A549 (cell line): ENCODE data around the gene NFILZ. TPM values are rescaled to one million over a fixed set of nuclear protein-coding genes. Genes with fewer than 3 reads are reported as not detected.
A peak's percentile ranks its signal among the peaks of the same experiment; 100 is the strongest.

Experiments
- ATAC-seq, 2 experiments: fragments of 200-7000 bp in 1 of 2; fragments of >200 bp in 1 of 2; cut with Nextera tagmentation in 1 of 2; cut with Tn5 transposase in 1 of 2; 3 replicates each; pipeline versions ENCODE4 v1.8.0 to v1.9.1; 2018 to 2020; ENCODE audit warnings: mild to moderate bottlenecking in 1 of 2, moderate library complexity in 1 of 2
- CTCF ChIA-PET: fragments of 300-600 bp; sonication (Branson Sonifier 250); formaldehyde crosslinking; extraction: SDS; loops from one replicate; lab custom pipeline; 2021; ENCODE audit warnings: antibody characterized with exemption, inconsistent platforms; lab: Yijun Ruan, JAX
- POLR2A ChIA-PET: fragments of 350-600 bp; formaldehyde crosslinking; extraction: SDS; loops from one replicate; lab custom pipeline; 2021; ENCODE audit warnings: antibody characterized with exemption, inconsistent platforms; lab: Yijun Ruan, JAX
- DNase-seq, 2 experiments: peaks; one replicate each; pipeline versions ENCODE4 v3.0.0 to v3.0.0-alpha.2; 2011 to 2016; ENCODE audit warnings: low read depth in 1 of 2, low spot score in 1 of 2
- FAIRE-seq: peaks from 2 replicates; lab custom pipeline; 2011; peaks lifted over from hg19 to GRCh38; lab: Jason Lieb, UNC
- H3K27ac ChIP-seq, 2 experiments: fragments of >200 bp; sonication (Bioruptor Twin); formaldehyde crosslinking; 3 replicates each; pipeline ENCODE4 v1.5.1; 2016 to 2017
- H3K4me1 ChIP-seq: fragments of >200 bp; sonication (Bioruptor Twin); formaldehyde crosslinking; 3 replicates; pipeline ENCODE4 v1.6.1; 2016
- H3K4me2 ChIP-seq: fragments of >200 bp; sonication (Bioruptor Twin); formaldehyde crosslinking; 3 replicates; pipeline ENCODE4 v1.6.1; 2016
- H3K4me3 ChIP-seq: fragments of >200 bp; sonication (Bioruptor Twin); formaldehyde crosslinking; 3 replicates; pipeline ENCODE4 v1.5.1; 2016
- H3K9me3 ChIP-seq: fragments of >200 bp; sonication (Bioruptor Twin); formaldehyde crosslinking; 3 replicates; pipeline ENCODE4 v1.6.1; 2016
- ATOH8 ChIP-seq: fragments of 250-450 bp; sonication (Bioruptor Pico); IDR thresholded peaks from 2 replicates; pipeline ENCODE4 v1.5.0; 2020; ENCODE audit warnings: low read depth, mild to moderate bottlenecking, moderate library complexity
- CHD4 ChIP-seq: fragments of 200-600 bp; sonication (generic); IDR thresholded peaks from 2 replicates; pipeline ENCODE4 v1.6.1; 2016; ENCODE audit warnings: antibody characterized with exemption, mild to moderate bottlenecking, borderline replicate concordance
- CTCF ChIP-seq: fragments of >200 bp; sonication (Bioruptor Twin); formaldehyde crosslinking; IDR thresholded peaks from 3 replicates; pipeline ENCODE4 v1.5.1; 2016
- EHMT2 ChIP-seq: fragments of 200-600 bp; sonication (generic); IDR thresholded peaks from 2 replicates; pipeline ENCODE4 v1.6.1; 2016; ENCODE audit warnings: antibody characterized with exemption, low read depth, mild to moderate bottlenecking, moderate library complexity
- ELK1 ChIP-seq: fragments of 150-350 bp; IDR thresholded peaks from 2 replicates; pipeline ENCODE4 v1.6.1; 2014; ENCODE audit warnings: low read depth, mild to moderate bottlenecking, low read length
- FOSB ChIP-seq: fragments of 250-450 bp; sonication (Bioruptor Pico); IDR thresholded peaks from 2 replicates; pipeline ENCODE4 v1.5.0; 2020; ENCODE audit warnings: mild to moderate bottlenecking, moderate library complexity
- FOXS1 ChIP-seq: fragments of 250-450 bp; sonication (Bioruptor Pico); IDR thresholded peaks from 2 replicates; pipeline ENCODE4 v1.5.0; 2020; ENCODE audit warnings: mild to moderate bottlenecking, moderate library complexity
- HOXB5 ChIP-seq: fragments of 250-450 bp; sonication (Bioruptor Pico); IDR thresholded peaks from 2 replicates; pipeline ENCODE4 v1.5.0; 2020; ENCODE audit warnings: mild to moderate bottlenecking, moderate library complexity
- JUNB ChIP-seq: fragments of >200 bp; sonication (Bioruptor Twin); formaldehyde crosslinking; IDR thresholded peaks from 2 replicates; pipeline ENCODE4 v1.6.1; 2016
- KDM1A ChIP-seq: fragments of 200-600 bp; sonication (generic); IDR thresholded peaks from 2 replicates; pipeline ENCODE4 v1.6.1; 2016; ENCODE audit warnings: low read depth, mild to moderate bottlenecking
- NFE2L2 ChIP-seq: fragments of 150-350 bp; conservative IDR thresholded peaks from 2 replicates; pipeline ENCODE4 v1.6.1; 2014; ENCODE audit warnings: low read length
- NPAS2 ChIP-seq: fragments of 250-450 bp; sonication (Bioruptor Pico); IDR thresholded peaks from 2 replicates; pipeline ENCODE4 v1.8.0; 2022; ENCODE audit warnings: mild to moderate bottlenecking, moderate library complexity, borderline replicate concordance
- POLR2AphosphoS2 ChIP-seq: conservative IDR thresholded peaks from 2 replicates; pipeline ENCODE4 v1.6.1; 2012; ENCODE audit warnings: low read length, improper control_type of control experiment, inconsistent platforms
- RAD21 ChIP-seq, 2 experiments: fragments of >200 bp in 1 of 2; sonication (Bioruptor Twin) in 1 of 2; formaldehyde crosslinking in 1 of 2; IDR thresholded peaks in 1 of 2; conservative IDR thresholded peaks in 1 of 2; 2 replicates in 1 of 2; 3 replicates in 1 of 2; pipeline ENCODE4 v1.6.1; 2012 to 2018; ENCODE audit warnings: inconsistent platforms in 1 of 2
- RARB ChIP-seq: fragments of 250-450 bp; sonication (Bioruptor Pico); IDR thresholded peaks from 2 replicates; pipeline ENCODE4 v1.8.0; 2021; ENCODE audit warnings: mild to moderate bottlenecking, moderate library complexity
- ZFP36 ChIP-seq: fragments of 450-650 bp; IDR thresholded peaks from 2 replicates; pipeline ENCODE4 v1.6.1; 2014; ENCODE audit warnings: borderline replicate concordance; ENCODE audit not compliant: partially characterized antibody
- whole genome bisulfite sequencing: methylation state at CpG from one replicate; pipeline ENCODE4 v1.1.6; 2017; ENCODE audit errors: missing lambda C conversion rate; 5-methylcytosine and 5-hydroxymethylcytosine counted together
- polyA plus RNA-seq, 4 experiments: library from polyadenylated mRNA; depleted of rRNA in 3 of 4; stranded (reverse); fragments of >200 nt; fragmentation: RNase III in 1 of 4; extraction: RNeasy Plus Mini Kit Qiagen cat#74134 plus additional on column Dnase treatment in 1 of 4; gene quantifications; 2 replicates in 3 of 4; 3 replicates in 1 of 4; pipeline ENCODE4 v1.2.3, GENCODE V29; 2011 to 2017

The NFILZ gene
- polyA plus RNA-seq, 2 of the 4 experiments (the other 2 are of a cell fraction) = not detected

- ChIA-PET POLR2A (no interaction called here), CTCF (interaction anchor here (0.7 to 2.9 kb wide), 13 partner anchors 10 to 63 kb away, joined by 3 to 10 read pairs (median 4); partner anchors contain the start of genes MYO1F and NFILZ)
- H3K4me1 ChIP-seq = peaks cover 40% of the 10 kb centered on the region
- H3K9me3 ChIP-seq = peaks cover 21% of the 10 kb centered on the region
- 42% methylated on average over 2 of the region's 2 CpGs for WGBS
- no peak for DNase-seq
- peak overlapping the region; percentile 77 for H3K4me2 ChIP-seq
- ATAC-seq = no peak
- FAIRE-seq = no peak
- TF ChIP-seq JUNB (no peak), CHD4 (peak; percentile 90; the same call in 1 of the 2 replicates), NFE2L2 (no peak), CTCF (no peak), KDM1A (peak; percentile 38), RARB (CRISPR knock-in tag) (no peak)
- TF ChIP-seq, all 56 proteins: peak for 2
- peak overlapping the region; percentile 94 to 98 for H3K27ac ChIP-seq
- H3K4me3 ChIP-seq = peak overlapping the region; percentile 17; the same call in 1 of the 3 replicates
These were observed 10.9 kb downstream of the NFILZ start for GRCh38 chr19:8641221-8641907.

GRCh38 chr19:8641908-8642547 is 11.6 kb downstream of the NFILZ start:
- Histone ChIP-seq H3K4me3 (no peak overlapping the region), H3K4me2 (no peak overlapping the region), H3K27ac (peak overlapping the region; percentile 94 to 98), H3K4me1 (peaks cover 36% of the 10 kb centered on the region), H3K9me3 (peaks cover 21% of the 10 kb centered on the region)
- TF ChIP-seq RAD21 (conservative IDR thresholded peaks at IDR 0.05 in 1 of 2, IDR thresholded peaks at IDR 0.05 in 1 of 2) = peak in 1 of 2 experiments; percentile 58; a peak in 3 of 5 replicates
- TF ChIP-seq CTCF = 0 out of 3 replicates have a peak, but pooled peaks have one; percentile 14
- TF ChIP-seq FOXS1 = no peak
- 67% methylated on average over 4 of the region's 4 CpGs for WGBS
- no peak for ATAC-seq
- peak; percentile 38 to 68 for DNase-seq
- CTCF ChIA-PET = interaction anchor here (0.7 to 2.9 kb wide), 14 partner anchors 10 to 64 kb away, joined by 3 to 10 read pairs (median 4); partner anchors contain the start of genes MYO1F and NFILZ
- POLR2A ChIA-PET = no interaction called here
- no peak for FAIRE-seq

GRCh38 chr19:8642561-8642960 is 12.1 kb downstream of the NFILZ start:
- Histone ChIP-seq H3K9me3 (peaks cover 21% of the 10 kb centered on the region), H3K4me3 (no peak overlapping the region), H3K27ac (peak overlapping the region; percentile 94 to 98; a peak in 5 of 6 replicates), H3K4me2 (no peak overlapping the region), H3K4me1 (peaks cover 31% of the 10 kb centered on the region)
- DNase-seq = no peak
- 91% methylated on average over 3 of the region's 5 CpGs for WGBS
- no peak for TF ChIP-seq FOSB (CRISPR knock-in tag)
- no peak for TF ChIP-seq CHD4
- TF ChIP-seq RARB (CRISPR knock-in tag) = no peak
- TF ChIP-seq ZFP36 = no peak
- TF ChIP-seq HOXB5 (CRISPR knock-in tag) = no peak
- no peak for TF ChIP-seq ATOH8 (CRISPR knock-in tag)
- no peak for TF ChIP-seq ELK1
- no peak for TF ChIP-seq NPAS2
- TF ChIP-seq EHMT2 = no peak
- TF ChIP-seq JUNB = no peak
- TF ChIP-seq POLR2AphosphoS2 = no peak
- POLR2A ChIA-PET = no interaction called here
- ATAC-seq = no peak
- no peak for FAIRE-seq
- CTCF ChIA-PET = interaction anchor here (1.0 to 2.9 kb wide), 8 partner anchors 11 to 63 kb away, joined by 3 to 10 read pairs (median 5); no protein-coding TSS in a partner anchor
